ENCODE measurements around the gene B9D1. TPM values are rescaled to one million over a fixed set of nuclear protein-coding genes. Genes with fewer than 3 reads are reported as not detected.

The B9D1 gene
- total RNA-seq, 1 experiment from 2014 or later = 50.5 TPM

DNA sequence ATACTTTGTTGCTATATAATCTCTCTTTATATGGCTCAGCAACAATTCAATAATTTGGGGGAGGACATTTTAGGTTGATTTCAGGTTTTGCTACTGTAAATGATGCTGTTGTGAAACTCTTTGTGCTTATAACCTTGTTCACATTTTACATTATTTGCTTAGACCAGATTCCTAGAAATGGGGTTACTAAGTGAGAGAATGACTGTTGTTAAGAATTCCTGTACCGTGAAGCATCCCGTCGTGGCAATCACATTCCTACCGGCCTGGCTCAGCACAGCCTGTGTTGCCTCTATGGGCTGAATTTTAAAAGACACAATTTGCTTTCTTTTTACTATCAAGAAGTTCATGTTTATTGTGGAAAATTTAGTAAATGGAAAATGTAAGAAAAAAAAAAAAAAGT is 31.4 kb downstream of the B9D1 start:
- in situ Hi-C loops (cut with HindIII; ENCODE audit: low sequenced_read_pairs) = no loop called here

DNA sequence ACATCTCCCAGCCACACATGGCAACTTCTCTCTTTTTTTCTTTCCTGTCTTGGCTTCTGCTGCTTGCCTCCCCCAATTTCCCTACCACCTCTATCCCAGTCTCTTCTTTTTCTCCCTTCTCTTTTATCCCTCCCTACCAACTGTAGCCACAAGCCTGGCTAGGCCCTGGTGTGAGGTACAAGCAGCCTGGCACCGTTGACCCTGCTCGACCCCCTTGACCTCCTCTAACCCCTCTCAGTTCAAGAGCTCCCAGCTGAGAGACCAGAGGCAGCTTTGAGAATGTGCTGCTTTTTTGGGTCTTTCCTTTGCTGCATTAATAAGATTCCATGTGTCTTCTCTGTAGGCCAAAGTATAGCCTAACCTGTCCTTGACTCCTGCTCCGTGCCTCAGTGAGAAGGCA is 32.3 kb downstream of the B9D1 start:
- DNase-seq (ENCODE audit: low spot score) = no peak
- in situ Hi-C loops (cut with HindIII; ENCODE audit: low sequenced_read_pairs) = no loop called here

More for the DNA sequence above, 31.4 kb downstream of the B9D1 start:
- no peak for DNase-seq (ENCODE audit: low spot score)

DNA sequence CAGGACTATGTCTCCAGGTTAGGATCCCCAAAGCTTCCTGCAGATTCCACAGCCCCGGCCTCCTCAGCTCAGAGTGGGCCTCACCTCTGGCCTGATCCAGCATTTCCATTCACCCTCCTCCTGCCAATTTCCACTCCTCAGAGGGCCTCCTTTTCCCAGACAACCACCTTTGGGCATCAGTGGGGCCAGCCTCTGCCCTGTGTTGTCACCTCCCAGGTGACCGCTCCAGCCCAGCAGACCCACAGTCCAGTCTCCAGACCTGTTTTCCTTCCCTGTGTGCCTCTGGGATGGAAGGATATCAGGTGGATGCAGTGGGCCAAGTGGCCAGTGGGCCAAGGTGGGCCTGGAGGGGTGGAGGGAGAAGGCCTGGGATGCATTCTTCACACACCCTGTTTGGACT is 32.7 kb downstream of the B9D1 start:
- in situ Hi-C loops (cut with HindIII; ENCODE audit: low sequenced_read_pairs) = no loop called here

DNA sequence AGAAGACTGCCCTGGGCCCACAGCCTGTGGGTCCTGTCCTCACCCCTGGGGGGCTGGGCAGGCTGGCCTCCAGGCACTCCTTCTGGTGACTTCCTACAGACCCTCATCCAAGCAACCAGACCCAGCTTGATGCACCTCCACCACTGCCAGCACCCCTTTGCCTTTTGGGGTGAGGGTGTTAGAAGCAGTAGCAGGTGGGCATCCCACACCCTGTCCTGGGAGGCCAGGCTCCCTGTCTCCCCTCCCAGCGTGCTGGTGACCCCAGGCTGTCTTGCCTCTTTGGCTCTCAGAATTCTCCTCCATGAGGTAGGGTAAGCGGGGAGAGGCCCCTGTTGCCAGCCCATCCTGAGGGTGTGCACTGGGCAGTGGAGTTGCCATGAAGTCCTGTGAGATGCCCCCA is 33.4 kb downstream of the B9D1 start:
- DNase-seq (ENCODE audit: low spot score) = no peak
- in situ Hi-C loops (cut with HindIII; ENCODE audit: low sequenced_read_pairs) = no loop called here

More for the DNA sequence above, 32.7 kb downstream of the B9D1 start:
- no peak for DNase-seq (ENCODE audit: low spot score)

DNA sequence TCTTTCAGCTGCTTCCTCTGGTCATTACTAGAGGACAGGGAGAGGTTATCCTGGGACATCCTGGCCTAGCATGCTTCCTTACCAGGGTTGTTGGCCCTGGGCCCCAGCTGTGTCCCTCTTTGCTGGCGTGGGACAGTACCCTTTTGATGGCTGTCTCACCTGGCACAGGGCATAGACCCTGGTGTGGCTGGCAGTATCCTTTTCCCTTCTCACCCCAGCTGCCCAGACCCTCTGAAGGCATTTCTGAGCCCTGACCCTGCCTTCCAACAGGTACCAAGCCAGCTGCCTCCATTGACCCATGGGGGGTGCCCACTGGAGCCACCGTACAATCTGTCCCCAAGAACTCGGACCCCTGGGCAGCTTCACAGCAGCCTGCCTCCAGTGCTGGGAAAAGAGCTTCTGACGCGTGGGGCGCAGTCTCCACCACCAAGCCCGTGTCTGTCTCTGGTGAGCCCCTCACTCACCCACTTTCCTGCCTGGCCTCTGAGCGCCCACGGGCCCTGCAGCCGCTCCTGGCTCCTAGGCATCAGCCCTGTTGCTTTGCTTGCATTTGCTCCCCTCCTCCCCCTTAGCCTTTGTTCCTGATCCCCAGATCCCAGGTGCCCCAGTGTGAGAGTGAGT is 34.0 kb downstream of the B9D1 start:
- in situ Hi-C loops (cut with HindIII; ENCODE audit: low sequenced_read_pairs) = no loop called here

DNA sequence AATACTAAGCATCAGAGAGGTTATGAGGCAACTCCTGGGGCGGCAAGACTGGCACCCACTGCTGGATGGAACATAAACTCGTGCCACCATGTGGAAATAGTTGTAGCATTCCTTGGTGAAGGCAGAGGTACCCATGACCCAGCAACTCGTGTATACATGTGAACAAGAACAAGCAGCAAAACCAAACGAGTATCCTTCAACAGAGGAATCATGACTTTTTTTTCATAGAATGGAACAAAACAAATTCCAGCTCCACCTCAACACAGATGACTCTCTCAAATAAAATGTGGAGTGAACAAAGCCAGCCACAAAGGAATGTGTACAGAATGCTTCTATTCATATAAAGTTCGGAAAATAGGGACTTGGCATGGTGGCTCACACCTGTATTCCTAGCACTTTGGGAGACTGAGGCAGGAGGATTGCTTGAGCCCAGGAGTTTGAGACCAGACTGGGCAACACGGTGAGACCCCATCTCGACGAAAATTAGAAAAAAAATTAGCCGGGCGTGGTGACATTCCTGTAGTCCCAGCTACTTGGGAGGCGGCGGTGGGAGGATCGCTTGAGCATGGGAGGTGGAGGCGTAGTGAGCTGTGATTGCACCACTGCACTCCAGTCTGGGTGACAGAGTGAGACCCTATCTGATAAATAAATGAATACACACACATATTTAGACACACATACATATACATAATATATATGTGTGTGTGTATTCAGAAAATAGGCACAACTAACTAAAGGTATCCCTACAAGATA is 35.3 kb downstream of the B9D1 start:
- DNase-seq (ENCODE audit: low spot score) = no peak

More for the DNA sequence above, 34.0 kb downstream of the B9D1 start:
- no peak for DNase-seq (ENCODE audit: low spot score)

DNA sequence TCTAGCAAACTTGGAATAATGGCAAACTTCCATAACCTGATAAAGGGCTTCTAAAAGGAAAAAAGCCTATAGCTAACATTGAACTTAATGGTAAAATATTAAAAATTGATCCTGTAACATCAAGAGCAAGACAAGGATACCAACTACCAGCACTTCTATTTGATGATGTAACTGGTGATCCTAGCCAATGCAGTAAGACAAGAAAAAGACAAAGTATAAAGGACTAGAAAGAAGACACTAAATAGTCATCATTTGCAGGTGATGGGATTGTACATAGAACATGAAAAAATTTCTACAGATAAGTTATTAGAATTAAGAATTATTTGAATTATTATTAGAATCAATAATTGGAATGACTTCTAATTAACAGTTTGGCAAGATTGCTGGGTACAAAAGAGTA is 37.0 kb downstream of the B9D1 start:
- no peak for DNase-seq (ENCODE audit: low spot score)
- in situ Hi-C loops (cut with HindIII; ENCODE audit: low sequenced_read_pairs) = no loop called here

More for the DNA sequence above, 35.3 kb downstream of the B9D1 start:
- in situ Hi-C loops (cut with HindIII; ENCODE audit: low sequenced_read_pairs) = no loop called here

DNA sequence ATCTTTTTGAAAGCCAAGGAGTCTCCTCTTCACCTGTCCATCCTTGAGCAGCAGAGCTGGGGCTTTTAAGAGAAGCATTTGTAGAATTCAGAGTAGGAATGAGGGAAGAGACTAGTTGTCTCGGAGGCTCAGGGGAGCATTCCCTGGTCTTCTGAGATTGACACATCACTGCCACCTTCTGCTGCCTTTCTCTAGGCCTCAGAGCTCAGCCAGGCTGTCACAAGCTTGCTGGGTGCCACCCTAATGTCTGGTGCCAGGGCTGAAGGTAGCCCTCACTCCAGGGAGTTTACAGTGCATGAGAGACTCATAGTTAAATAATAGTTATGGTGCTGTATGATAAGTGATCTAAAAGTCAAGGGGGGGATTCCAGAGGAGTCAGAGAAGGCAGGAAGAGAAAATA is 39.7 kb downstream of the B9D1 start:
- in situ Hi-C loops (cut with HindIII; ENCODE audit: low sequenced_read_pairs) = no loop called here
- DNase-seq (ENCODE audit: low spot score) = no peak

DNA sequence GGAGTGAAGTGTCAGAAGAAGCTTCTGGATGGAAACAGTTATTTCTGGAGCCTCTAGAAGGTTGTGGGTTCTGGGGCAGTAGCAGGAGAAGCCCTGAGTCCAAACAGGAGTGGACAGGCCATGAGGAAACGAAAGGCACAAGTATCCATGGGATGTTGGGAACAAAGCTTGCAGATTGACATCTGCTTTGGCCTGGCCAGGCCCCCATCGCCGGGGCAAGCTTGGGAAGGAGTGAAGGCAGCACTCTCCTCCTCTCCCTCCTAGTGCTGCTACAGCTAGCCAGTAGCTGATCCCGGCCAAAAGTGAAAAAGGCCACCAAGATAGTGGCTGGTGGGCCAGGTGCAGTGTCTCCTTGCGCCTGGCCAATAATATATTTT is 40.4 kb downstream of the B9D1 start:
- in situ Hi-C loops (cut with HindIII; ENCODE audit: low sequenced_read_pairs) = no loop called here
- no peak for DNase-seq (ENCODE audit: low spot score)

DNA sequence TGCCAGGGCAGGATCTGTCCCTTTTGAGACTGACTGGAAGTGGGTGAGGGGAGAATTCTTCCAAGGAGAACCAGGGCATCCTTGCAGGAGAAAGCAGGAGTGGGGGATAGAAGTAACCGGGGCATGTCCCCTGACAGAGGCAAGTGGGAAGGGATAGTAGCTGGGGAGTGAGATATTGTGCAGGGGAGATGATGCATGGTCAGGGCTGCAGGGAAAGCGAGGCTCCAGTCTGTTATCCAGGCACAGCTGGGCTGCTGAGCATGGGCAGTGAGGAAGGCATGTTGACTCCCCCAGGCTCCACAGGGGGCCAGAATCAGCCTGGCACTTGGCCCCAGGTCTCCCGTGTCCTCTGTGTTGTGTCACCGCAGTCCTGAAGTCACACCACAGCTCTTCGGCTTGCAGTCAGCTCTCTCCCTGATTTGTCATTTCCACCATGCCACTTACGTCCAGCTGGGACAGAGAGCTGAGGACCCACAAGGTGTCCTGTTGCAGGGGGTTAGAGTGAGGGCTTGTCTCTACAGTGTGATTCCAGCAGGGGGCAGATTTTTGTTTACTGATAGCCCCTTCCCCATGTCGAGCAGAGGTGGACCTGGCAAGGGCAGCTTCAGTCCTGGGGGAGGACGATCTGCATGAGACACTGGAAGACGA is 40.9 kb downstream of the B9D1 start:
- in situ Hi-C loops (cut with HindIII; ENCODE audit: low sequenced_read_pairs) = no loop called here
- DNase-seq (ENCODE audit: low spot score) = no peak

DNA sequence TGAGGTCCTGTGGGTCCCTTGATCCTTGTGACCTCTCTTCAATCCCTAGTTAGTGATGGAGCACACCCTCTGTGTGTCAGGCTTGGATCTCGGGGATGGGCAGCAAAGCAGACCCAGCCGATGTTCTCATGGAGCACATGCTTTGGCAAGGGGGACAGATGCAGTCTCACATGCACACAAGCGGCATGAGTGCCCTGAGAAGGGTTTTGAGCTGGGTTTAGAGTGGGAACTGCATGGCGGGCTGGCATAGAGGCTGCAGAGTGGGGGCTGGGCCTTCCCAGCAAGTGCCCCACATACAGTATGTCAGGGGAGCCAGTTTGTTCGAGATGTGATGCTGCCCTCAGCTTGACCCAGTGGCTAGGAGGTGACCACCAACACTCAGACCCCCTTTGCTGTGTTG is 41.6 kb downstream of the B9D1 start:
- no peak for DNase-seq (ENCODE audit: low spot score)
- in situ Hi-C loops (cut with HindIII; ENCODE audit: low sequenced_read_pairs) = no loop called here

DNA sequence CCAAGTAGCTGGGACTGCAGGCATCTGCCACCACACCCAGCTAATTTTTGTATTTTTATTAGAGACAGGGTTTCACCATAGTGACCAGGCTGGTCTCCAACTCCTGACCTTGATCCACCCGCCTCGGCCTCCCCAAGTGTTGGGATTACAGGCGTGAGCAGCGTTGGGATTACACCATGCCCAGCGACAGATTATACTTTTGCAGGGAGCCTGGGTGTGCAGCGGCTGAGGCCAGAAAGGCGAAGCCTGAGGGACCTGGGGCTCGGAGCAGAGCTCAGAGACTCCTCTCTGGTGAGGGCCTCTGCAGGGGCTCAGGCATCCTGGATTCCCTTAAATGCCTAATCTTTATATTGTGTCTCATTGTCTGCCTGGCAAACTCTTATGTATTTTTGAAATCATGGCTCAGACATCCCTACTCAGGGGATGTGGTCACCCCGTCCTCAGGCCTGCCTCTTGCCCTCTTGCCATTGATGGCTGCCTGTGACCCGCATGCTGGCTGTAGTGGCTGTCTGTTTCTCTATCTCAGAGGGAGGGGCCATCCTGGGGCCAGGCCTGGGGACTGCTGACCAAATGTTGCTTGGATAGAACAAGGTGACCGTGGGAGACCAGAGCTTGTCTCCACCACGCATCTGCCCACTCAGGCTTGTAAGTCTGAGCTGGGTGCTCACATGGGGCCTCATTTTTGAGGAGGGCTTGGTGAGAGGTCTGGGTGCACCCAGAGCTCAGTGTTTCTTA is 42.6 kb downstream of the B9D1 start:
- DNase-seq (ENCODE audit: low spot score) = no peak

DNA sequence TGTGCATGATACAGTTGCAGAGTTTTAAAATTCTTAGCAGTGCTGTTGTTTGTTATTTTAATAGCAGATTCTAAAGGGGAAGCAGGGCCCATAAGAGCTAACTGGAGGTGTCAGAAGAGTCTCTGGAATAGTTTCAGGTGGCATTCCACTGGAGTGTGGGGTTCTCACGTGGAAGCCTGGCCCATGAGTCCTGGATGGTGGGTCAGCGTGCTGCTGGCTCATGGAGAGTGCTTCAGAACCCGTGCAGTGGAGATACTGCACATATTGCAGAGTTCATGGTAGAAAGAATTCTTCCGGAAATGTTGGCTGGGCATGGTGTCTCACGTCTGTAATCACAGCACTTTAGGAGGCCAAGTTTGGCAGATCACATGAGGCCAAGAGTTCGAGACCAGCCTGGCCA is 43.9 kb downstream of the B9D1 start:
- DNase-seq (ENCODE audit: low spot score) = no peak
- in situ Hi-C loops (cut with HindIII; ENCODE audit: low sequenced_read_pairs) = no loop called here

More for the DNA sequence above, 42.6 kb downstream of the B9D1 start:
- in situ Hi-C loops (cut with HindIII; ENCODE audit: low sequenced_read_pairs) = no loop called here

DNA sequence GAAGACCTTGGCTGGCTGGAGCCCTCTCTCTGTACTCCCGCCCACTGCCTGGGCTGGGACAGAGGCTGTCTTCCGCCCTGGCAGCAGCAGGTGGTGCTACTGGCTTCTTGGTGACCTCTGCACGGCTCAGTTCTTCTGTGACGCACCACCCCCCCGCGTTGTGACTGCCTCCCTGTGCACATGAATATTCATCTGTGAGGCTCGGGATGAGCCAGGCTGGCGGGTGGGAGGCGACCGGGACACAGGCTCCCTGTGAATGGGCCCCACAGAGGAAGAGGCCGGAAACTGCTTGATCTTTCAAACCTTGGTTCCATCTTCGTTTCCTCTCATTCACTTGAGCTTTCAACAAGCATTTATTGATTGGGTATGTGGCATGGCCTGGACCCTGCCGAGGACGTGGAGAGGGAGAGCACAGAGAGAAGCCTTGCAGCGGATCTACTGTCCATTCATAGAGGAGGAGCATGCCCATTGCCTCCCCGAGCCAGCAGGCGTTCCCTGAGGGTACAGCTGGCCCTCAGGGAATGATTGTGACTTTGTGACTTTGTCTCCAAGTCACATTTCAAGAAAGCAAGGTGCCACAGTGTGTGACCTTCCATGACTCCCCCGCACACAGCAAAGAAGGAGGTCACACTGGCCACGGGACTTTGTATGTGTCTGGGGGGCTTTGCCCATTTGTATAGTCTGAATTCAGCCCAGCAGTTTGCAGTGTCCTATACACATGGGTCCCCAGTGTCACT is 45.0 kb downstream of the B9D1 start:
- in situ Hi-C loops (cut with HindIII; ENCODE audit: low sequenced_read_pairs) = no loop called here
- peak; percentile 95 for DNase-seq (ENCODE audit: low spot score)

DNA sequence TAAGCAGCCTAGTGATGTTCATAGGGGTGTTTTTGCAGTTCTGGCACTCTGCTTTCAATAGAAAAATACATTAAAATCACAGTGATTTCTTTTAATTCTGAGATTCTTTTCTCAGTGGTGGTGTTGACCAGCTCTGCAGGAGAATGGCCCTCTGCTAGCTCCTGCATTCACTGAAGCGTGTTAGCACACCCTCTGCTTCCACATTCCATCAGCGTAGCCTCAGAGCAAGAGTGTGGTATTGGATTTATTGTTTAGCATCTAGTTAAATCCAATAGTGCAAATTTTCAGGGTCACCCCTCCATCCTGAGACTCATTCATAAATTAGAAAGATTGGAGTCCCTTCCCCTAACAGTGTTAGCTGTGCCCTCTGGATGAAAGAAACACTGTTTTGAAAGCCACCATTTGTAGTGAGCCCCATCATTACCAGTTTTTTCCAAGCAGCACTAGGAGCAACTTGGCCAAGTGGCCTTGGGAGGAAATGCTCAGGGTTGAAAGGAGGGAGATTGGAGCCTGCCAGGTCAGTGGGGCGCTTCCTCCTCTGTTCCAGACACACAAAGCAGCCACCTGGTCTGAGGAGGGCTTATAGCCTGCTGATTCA is 45.7 kb downstream of the B9D1 start:
- DNase-seq (ENCODE audit: low spot score) = no peak
- in situ Hi-C loops (cut with HindIII; ENCODE audit: low sequenced_read_pairs) = no loop called here

DNA sequence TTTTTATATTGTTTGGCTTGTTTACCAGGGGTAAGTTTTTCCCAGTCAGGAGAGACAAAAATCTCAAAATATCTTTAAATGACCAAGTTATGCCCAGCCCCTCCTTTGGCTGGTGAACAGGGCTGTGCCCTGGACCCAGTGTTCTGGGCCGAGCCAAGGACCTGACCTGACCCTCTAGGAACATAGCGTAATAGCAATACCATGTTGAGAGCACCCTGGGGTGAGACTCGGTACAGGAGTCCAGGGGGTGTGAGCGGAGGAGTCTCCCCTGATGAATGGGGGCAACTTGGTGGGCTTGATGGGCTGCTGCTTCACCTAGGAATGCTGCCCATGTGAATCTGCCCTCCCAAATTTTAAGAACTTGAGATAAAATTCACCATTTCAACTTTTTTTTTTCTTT is 47.4 kb downstream of the B9D1 start:
- in situ Hi-C loops (cut with HindIII; ENCODE audit: low sequenced_read_pairs) = no loop called here
- no peak for DNase-seq (ENCODE audit: low spot score)

DNA sequence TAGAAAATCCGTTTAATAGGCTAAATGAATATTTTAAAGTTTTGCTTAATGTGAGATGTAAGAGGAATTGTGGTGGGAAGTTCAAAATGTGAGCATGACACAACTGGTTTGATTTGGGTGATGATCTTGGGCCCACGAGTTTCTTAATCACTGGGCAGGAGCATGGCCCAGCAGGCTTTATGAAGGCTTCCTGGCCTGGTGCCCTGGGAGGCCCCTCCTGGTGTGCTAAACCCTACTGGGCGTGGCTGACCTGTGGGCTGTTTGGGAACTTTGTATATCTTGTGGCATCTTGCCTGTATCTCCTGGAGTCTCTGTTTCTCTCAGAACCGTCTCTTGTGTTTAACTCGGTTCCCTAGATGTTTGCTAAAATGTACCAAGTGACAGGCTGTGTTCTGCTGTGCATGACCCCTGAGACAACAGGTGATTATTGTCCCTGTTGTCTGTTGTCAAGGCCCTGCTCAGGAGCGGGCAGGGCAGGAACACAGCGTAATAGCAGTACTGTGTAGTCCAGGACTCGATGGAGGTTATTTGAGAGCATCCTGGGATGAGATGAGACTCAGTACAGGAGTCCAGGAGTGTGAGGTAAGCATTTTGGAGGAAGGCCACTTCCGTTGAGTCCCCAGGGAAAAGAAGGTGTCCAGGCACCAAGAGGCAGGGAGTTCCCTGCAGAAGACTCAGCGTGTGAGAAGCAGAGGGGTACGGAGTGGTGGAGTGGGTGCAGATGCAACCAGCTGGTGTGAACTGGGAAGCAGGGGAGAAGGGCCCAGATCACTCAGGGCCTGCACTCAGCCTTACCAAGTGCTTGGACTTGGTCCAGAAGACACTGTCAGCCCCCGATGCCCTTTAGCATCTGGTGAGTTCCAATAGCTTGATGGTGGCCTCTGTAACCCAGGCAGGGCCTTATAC is 48.5 kb downstream of the B9D1 start:
- no peak for DNase-seq (ENCODE audit: low spot score)
- in situ Hi-C loops (cut with HindIII; ENCODE audit: low sequenced_read_pairs) = no loop called here

Measured in G401 (cell line).